NCI-H510A (cell line): ENCODE results near the gene SH3RF3.

Source experiments
- DNase-seq: peaks from one replicate; lab custom pipeline; 2025; lab: John Stamatoyannopoulos, UW

Gene SH3RF3

DNA sequence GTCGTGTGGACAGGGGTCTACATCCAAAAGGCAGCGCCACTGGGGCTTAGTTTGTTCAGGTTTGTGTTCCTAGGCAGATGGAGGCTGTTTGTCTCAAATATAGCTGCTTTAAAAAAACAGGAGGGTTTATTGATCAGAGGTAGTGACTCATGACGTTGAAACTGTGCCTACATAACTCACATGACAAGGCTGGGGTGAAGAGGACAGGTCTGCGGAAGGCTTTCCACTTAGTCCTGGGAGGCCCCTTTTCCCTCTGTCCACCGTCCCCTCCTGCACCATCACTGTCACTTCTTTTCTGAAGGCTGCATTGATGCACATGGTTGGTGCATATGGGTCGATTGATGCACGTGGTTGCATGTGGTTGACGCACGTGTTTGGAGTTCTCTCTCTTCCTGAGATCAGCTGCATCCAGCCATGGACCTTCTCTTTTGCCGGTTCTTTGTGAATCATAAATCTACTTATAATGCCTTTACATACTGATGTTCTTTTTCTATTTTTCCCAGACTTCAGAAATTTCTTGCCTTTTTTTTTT lies 10.9 kb downstream of the SH3RF3 start:
- no peak for DNase-seq

DNA sequence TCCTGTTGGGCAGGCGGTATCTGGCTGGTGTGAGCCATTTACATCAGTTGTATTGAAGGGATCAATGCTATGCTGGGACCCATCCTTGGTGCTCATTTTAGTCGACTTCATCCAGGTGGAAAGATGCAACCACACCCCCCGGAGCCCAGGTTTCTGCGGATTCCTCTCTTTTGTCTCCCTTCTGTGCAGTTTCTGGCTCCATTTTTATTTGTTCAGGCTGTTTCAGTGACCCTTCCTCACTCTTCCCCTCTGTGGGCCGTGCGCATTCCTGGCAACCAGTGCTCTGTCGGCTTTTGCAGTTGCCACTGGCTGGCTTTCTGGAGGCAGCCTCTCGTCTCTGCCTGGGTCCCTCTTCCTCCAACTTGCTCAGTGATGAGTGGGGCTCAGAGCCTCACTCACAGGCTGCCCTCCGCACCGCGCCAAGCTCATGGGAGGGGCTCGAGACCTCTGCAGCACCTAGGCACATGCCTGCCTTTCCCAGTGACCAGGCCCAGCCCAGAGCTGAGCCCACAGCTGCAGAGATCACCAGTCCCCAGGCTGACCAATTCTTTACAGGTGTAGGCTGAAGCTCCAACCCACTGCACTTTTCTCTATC lies 12.1 kb downstream of the SH3RF3 start:
- DNase-seq, result no peak

- no peak for DNase-seq
Measured at GRCh38 chr2:109141727-109142283, 12.8 kb downstream of the SH3RF3 start.

DNA sequence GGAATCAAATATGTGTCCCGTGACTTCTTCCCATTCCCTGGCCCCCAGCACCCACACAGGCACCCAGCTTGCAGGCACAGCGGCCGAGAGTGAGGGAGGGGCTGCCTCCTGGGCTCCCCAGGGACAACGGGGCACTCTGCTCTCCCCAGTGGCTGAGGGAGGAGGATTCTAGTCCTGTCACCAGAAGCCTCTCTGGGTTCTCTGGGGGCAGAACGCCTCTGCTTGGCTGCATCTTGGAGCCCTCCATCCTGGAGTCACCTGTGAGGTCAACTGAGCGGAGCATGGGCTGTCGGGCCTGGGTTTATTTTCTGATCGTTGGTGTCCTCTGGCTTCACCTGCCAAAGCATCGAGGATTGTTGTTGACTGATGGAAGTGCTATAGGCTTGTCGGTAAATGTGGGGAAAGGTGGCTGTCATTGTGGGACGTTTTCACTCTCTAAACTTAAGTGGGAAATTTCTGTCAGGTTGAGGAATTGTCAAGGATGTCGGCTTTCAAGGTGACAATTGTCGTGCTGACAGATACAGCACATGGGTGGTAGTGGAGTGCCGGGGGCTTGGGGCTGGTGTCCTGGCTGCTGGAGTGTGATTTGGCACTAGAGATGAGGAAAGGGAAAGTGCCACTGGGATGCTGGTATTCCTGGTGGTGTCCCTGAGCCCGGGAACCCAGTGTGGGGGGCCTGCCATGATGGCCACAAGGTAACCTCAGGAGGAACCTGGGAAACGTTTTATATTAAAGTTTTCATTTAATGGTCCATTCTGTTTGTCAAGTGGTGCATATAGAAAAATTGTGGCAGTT lies 13.6 kb downstream of the SH3RF3 start:
- DNase-seq, result no peak

GRCh38 chr2:109143214-109144187 lies 14.5 kb downstream of the SH3RF3 start:
- DNase-seq, result no peak

DNA sequence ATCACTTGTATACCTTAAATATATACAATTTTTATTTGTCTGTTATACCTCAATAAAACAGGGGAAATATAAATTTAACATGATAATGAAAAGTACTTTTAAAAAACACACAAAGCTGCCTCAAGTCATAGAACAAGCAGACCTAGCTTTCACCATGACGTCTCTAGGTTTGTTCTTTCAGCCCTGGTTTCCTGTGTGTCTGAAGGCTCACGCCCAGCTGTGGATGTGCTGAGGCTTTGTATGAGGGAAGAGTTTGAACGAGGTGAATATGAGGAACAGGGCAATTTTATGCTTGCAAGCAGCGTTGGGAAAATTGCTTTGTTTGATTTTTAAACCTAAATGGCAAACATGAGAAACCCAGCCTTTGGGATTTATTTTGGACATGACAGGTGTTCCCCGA lies 15.3 kb downstream of the SH3RF3 start:
- DNase-seq, result no peak

DNA sequence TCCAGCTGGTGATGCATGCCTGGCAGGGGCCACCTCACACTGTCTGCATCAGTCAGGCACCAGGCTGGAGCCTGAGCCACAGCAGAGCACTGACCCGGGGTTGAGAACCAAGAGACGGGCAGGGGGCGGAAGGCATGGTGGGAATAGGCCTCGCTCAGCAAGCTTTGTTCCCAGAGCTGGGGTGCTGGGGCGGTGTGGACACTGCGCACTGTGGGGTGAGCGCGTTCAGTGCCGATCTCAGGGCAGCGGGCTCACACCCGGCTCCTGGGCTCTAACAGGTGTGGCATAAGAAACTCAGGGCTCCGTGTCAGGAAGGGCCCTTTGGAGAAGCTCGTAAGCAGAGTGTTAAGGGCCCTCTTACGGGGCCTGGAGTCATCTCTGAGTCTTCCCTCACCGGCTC lies 15.7 kb downstream of the SH3RF3 start:
- no peak for DNase-seq

DNA sequence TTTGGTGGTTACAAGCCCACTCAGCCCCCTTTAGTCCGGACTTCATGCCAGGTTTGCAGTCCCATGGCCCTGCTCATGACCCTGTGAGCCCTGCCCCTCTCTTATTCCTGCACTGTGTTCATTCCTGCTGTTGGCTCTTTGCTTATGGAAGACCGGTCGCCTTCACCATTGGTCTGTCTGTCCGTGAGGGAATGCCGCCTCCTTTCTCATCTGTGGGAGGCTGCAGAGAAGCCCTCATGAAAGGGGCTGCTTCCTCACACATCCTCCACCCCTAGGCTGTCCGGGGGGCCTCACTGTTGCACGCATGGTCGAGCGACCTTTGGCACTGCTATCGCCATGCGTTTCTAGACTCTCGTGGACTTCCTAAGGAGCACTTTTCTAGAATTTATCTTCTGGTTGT lies 16.3 kb downstream of the SH3RF3 start:
- no peak for DNase-seq

- no peak for DNase-seq
Measured at GRCh38 chr2:109147405-109147804, 18.4 kb downstream of the SH3RF3 start.

DNA sequence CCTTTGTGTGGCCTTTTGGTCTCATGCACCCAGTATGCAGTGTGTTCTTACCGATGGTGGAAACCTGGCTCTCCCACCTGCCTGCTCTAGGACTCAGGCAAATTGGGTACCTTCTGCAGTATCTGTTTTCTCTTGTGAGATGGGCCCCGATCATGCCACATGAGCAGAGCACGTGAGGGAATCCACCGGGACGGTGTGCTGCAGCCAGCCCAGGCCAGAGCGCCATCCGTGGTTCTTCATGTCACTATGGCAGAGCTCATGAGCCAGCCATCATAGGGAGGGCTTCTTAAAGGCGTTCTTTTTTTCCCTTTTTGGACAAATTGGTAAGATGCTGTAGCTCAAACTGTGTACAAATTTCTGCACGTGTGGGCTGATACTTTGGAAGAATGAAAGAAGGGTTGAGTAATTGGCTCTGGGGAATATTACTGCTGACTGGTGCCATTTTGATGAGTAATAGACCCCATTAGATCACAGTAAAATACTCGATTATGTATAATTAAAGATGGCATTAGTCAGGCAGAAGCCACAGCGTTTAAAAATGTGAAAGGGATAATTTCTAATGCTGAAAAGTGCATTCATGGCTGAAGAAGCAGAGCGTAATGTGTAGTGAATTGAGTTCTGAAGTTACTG lies 19.2 kb downstream of the SH3RF3 start:
- no peak for DNase-seq

GRCh38 chr2:109148991-109149645 lies 20.1 kb downstream of the SH3RF3 start:
- no peak for DNase-seq

- DNase-seq, result no peak
Measured at GRCh38 chr2:109150559-109150958, 21.6 kb downstream of the SH3RF3 start.

DNA sequence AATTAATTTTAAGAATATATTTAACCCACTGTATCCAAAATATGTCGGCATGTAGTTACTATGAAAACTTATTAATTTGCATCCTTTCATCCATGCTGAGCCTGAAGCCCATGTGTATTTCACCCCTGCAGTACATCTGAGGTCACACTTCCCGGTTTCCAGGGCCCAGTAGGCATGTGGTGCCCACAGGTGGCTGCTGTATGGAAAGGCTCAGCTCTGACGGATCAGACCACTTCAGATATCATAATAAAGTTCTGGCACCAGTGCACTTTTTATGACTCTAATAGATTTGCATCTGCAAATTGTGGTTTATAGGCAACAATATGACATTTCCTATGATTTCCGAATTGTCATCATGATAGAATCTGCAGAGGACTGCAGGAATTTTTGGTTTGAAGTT lies 22.5 kb downstream of the SH3RF3 start:
- no peak for DNase-seq

DNA sequence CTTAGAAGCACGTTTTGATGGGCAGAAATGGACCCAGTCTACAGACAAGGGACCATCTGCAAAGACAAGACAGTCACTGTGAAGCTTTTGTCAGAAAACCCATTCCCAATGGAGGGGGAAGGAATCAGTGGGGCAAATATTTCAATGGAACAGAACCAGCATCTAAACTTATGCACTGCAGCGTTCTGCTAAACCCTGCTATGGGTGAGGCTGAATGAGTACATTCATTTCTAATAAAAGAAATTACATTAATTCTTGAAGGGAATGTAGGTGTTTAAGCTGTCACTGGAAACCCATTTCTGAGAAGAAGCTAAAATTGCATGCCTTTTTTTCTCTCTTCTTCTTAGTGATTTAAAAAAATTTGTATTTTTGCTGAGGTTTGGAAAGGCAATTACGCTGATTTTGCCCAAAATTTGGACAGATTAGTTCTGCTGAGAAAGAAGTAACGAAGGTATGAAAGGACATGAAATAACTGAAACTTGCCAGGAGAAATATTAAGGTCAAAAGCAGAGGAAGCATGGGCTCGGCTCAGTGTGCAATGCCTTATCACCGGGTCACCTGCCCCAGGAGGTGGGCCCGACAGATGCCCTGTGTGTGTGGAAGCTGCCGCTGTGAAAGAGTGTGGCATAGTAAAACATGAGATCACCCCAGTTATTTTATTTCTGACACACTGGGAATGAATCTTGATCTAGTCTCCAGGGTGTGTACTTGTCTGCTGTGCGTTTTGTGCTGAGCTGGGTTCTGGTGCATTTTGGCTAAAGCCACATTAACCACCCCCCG lies 24.2 kb downstream of the SH3RF3 start:
- no peak for DNase-seq

DNA sequence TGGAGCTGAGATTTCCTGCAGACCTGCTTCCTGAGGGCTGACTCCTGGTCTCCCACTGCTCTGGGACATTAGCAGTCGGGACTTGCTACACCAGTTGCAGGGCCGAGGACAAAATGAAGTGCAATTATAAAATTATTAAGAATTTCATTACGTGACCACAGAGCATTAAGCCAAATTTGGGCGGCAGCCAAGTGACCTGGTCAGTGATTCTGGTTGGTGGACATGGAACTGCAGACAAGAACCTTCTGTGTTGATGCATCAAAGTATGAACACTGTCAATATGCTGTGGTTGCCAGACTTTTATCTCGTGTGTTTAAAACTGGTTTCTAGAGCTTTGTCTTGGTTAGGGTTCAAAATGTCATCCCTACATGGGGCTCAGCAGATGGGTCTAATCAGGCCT lies 24.8 kb downstream of the SH3RF3 start:
- no peak for DNase-seq

- DNase-seq, result no peak
Measured at GRCh38 chr2:109154226-109154625, 25.2 kb downstream of the SH3RF3 start.

- DNase-seq, result no peak
Measured at GRCh38 chr2:109155553-109156451, 26.8 kb downstream of the SH3RF3 start.

DNA sequence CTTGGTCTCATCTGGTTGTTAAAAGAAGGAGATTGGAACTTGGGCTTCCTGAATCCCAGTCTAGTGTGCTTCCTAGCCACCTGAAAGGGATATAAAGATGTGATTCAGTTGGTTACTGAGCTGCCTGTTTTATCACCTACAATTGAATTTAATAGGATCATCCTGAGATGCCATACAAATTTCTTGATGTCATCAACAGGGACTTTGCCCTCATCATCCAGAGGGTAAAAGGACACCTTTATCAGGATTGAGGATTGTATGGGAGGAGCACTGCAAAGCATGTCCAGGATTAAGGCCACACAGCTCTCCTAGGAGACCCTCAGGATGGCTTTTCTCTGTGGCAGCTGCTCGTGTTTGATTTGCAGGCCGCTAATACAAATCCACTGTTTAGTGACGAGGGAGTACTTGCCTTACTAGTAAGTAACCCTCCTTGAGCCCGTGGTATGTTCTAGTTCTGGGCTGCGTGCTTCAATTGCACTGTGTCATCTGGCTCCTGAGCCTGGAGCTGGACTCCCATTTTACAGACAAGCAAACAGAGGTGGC lies 28.6 kb downstream of the SH3RF3 start:
- DNase-seq, result no peak

DNA sequence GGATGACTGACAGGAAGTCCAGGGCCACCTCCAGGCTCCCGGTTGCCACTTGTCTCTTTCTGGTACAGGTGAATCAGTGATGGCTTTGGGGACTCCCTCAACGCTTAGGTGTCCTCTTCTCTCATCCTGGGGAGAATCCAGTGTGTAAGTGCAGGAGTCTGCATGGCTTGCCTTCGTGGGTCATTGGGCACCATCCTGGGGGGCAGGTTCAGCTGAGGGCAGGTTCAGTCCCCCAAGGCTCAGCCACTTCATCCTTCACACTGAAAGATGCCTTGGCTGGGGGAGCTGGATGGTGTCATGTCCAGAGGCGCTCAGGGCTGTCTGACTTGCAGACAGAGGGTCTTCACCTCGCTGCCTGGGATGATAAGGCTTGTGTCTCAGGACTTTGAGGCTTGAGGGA lies 29.2 kb downstream of the SH3RF3 start:
- DNase-seq, result no peak
